GM23338 (cell line): ENCODE results near the gene SLC27A3. TPM values are rescaled to one million over a fixed set of nuclear protein-coding genes. Genes with fewer than 3 reads are reported as not detected.

Source experiments
- ATAC-seq: fragments of 200-7000 bp; cut with Tn5 transposase; 3 replicates; pipeline ENCODE4 v1.9.1; 2020
- DNase-seq: peaks from one replicate; pipeline ENCODE4 v3.0.0-alpha.2; 2015; ENCODE audit warnings: low spot score
- H2AFZ ChIP-seq: fragments of 200-600 bp; sonication (generic); 2 replicates; pipeline ENCODE4 v1.8.0; 2016; ENCODE audit warnings: antibody characterized with exemption, mild to moderate bottlenecking, moderate library complexity
- H3F3A ChIP-seq: fragments of 200-600 bp; sonication (generic); replicated peaks from 2 replicates; pipeline ENCODE4 v1.8.0; 2017; ENCODE audit warnings: antibody characterized with exemption, mixed run types, low read depth
- H3K27ac ChIP-seq: fragments of 200-600 bp; sonication (generic); 2 replicates; pipeline ENCODE4 v1.6.1; 2016; ENCODE audit warnings: low read depth
- H3K27me3 ChIP-seq: fragments of 200-600 bp; sonication (generic); 2 replicates; pipeline ENCODE4 v1.8.0; 2016; ENCODE audit warnings: mild to moderate bottlenecking, mixed run types, moderate library complexity; ENCODE audit not compliant: insufficient read depth
- H3K36me3 ChIP-seq: fragments of 200-600 bp; sonication (generic); 2 replicates; pipeline ENCODE4 v1.8.0; 2016; ENCODE audit warnings: mild to moderate bottlenecking; ENCODE audit not compliant: insufficient read depth
- H3K4me1 ChIP-seq: fragments of 200-600 bp; sonication (generic); 2 replicates; pipeline ENCODE4 v1.8.0; 2016; ENCODE audit warnings: mild to moderate bottlenecking, moderate library complexity; ENCODE audit not compliant: insufficient read depth
- H3K4me2 ChIP-seq: fragments of 200-600 bp; sonication (generic); 2 replicates; pipeline ENCODE4 v1.7.1; 2017; ENCODE audit warnings: mixed run types
- H3K4me3 ChIP-seq: fragments of 200-600 bp; sonication (generic); 2 replicates; pipeline ENCODE4 v1.6.1; 2016; ENCODE audit warnings: mixed run types
- H3K79me2 ChIP-seq: fragments of 200-600 bp; sonication (generic); replicated peaks from 2 replicates; pipeline ENCODE4 v1.8.0; 2017; ENCODE audit warnings: mild to moderate bottlenecking; ENCODE audit not compliant: insufficient read depth
- H3K9me2 ChIP-seq: fragments of 200-600 bp; sonication (generic); 2 replicates; pipeline ENCODE4 v1.8.0; 2017; ENCODE audit not compliant: insufficient read depth
- H4K20me1 ChIP-seq: fragments of 200-600 bp; sonication (generic); replicated peaks from 2 replicates; pipeline ENCODE4 v1.8.0; 2017; ENCODE audit warnings: mild to moderate bottlenecking; ENCODE audit not compliant: insufficient read depth
- H3K27ac Mint-ChIP-seq: 2 replicates; pipeline ENCODE4 v1.8.0; 2020; ENCODE audit warnings: inconsistent platforms, mild to moderate bottlenecking, moderate library complexity, mixed read lengths
- H3K27me3 Mint-ChIP-seq: 3 replicates; pipeline ENCODE4 v1.8.0; 2022; ENCODE audit warnings: low read depth, mild to moderate bottlenecking, moderate library complexity, mixed read lengths, inconsistent platforms; ENCODE audit not compliant: insufficient read depth, poor library complexity
- H3K36me3 Mint-ChIP-seq: 3 replicates; pipeline ENCODE4 v1.8.0; 2021; ENCODE audit warnings: low read depth, mild to moderate bottlenecking, inconsistent platforms, moderate library complexity, mixed read lengths
- H3K4me1 Mint-ChIP-seq: 3 replicates; pipeline ENCODE4 v1.8.0; 2020; ENCODE audit warnings: mild to moderate bottlenecking, inconsistent platforms, mixed read lengths
- H3K4me3 Mint-ChIP-seq: 3 replicates; pipeline ENCODE4 v1.8.0; 2021; ENCODE audit warnings: moderate library complexity, mild to moderate bottlenecking, inconsistent platforms, mixed read lengths
- H3K9me3 Mint-ChIP-seq: 3 replicates; pipeline ENCODE4 v1.8.0; 2020; ENCODE audit warnings: moderate library complexity, mild to moderate bottlenecking, inconsistent platforms, mixed read lengths
- CTCF ChIP-seq, 2 experiments: fragments of 200-600 bp in 1 of 2; sonication (generic) in 1 of 2; conservative IDR thresholded peaks; 2 replicates each; pipeline versions ENCODE4 v1.5.1 to v1.6.1; 2016 to 2017; ENCODE audit warnings: antibody characterized with exemption in 2 of 2, low read depth in 2 of 2, mild to moderate bottlenecking in 2 of 2, moderate library complexity in 1 of 2
- ETS1 ChIP-seq: IDR thresholded peaks from 2 replicates; pipeline ENCODE4 v1.6.1; 2016; ENCODE audit warnings: antibody characterized with exemption
- EZH2 ChIP-seq: fragments of 200-600 bp; sonication (generic); IDR thresholded peaks from one replicate; pipeline ENCODE4 v1.8.0; 2017; ENCODE audit warnings: antibody characterized with exemption, mild to moderate bottlenecking, low read depth; ENCODE audit not compliant: unreplicated experiment
- EZH2phosphoT487 ChIP-seq: fragments of 200-600 bp; sonication (generic); IDR thresholded peaks from one replicate; pipeline ENCODE4 v1.8.1; 2018; ENCODE audit warnings: antibody characterized with exemption; ENCODE audit not compliant: unreplicated experiment
- JUNB ChIP-seq: IDR thresholded peaks from one replicate; pipeline ENCODE4 v1.6.1; 2016; ENCODE audit warnings: antibody characterized with exemption; ENCODE audit not compliant: unreplicated experiment
- NANOG ChIP-seq: IDR thresholded peaks from 2 replicates; pipeline ENCODE4 v1.6.1; 2016; ENCODE audit warnings: antibody characterized with exemption, borderline replicate concordance
- POLR2AphosphoS5 ChIP-seq: IDR thresholded peaks from 2 replicates; pipeline ENCODE4 v1.6.1; 2016; ENCODE audit warnings: antibody characterized with exemption, low read depth
- STAT1 ChIP-seq: IDR thresholded peaks from one replicate; pipeline ENCODE4 v1.6.1; 2016; ENCODE audit warnings: antibody characterized with exemption; ENCODE audit not compliant: unreplicated experiment
- ZNF114 ChIP-seq: fragments of 250-450 bp; sonication (Bioruptor Pico); IDR thresholded peaks from 2 replicates; pipeline ENCODE4 v1.5.0; 2020; ENCODE audit warnings: mild to moderate bottlenecking, moderate library complexity
- ZNF331 ChIP-seq: fragments of 250-450 bp; sonication (Bioruptor Pico); IDR thresholded peaks from 2 replicates; pipeline ENCODE4 v1.5.0; 2020; ENCODE audit warnings: low read depth, mild to moderate bottlenecking, moderate library complexity
- ZNF462 ChIP-seq: fragments of 250-450 bp; sonication (Bioruptor Pico); IDR thresholded peaks from 2 replicates; pipeline ENCODE4 v1.5.0; 2020; ENCODE audit warnings: mild to moderate bottlenecking, moderate library complexity
- long read RNA-seq: library from polyadenylated mRNA; unstranded; transcript quantifications from one replicate; pipeline ENCODE4 v2.0.0, GENCODE V29; 2020; ENCODE audit not compliant: unreplicated experiment
- polyA plus RNA-seq: library from polyadenylated mRNA; unstranded; fragments of >200 nt; fragmentation: Nextera tagmentation; extraction: Ambion mirVana; gene quantifications from 2 replicates; pipeline ENCODE4 v1.2.1, GENCODE V29; 2016
- total RNA-seq: library from RNA; depleted of rRNA; stranded (reverse); fragments of >200 nt; shearing (Covaris generic); gene quantifications from 2 replicates; pipeline ENCODE4 v1.2.3, GENCODE V29; 2014; rRNA removed

Gene SLC27A3, protein sequence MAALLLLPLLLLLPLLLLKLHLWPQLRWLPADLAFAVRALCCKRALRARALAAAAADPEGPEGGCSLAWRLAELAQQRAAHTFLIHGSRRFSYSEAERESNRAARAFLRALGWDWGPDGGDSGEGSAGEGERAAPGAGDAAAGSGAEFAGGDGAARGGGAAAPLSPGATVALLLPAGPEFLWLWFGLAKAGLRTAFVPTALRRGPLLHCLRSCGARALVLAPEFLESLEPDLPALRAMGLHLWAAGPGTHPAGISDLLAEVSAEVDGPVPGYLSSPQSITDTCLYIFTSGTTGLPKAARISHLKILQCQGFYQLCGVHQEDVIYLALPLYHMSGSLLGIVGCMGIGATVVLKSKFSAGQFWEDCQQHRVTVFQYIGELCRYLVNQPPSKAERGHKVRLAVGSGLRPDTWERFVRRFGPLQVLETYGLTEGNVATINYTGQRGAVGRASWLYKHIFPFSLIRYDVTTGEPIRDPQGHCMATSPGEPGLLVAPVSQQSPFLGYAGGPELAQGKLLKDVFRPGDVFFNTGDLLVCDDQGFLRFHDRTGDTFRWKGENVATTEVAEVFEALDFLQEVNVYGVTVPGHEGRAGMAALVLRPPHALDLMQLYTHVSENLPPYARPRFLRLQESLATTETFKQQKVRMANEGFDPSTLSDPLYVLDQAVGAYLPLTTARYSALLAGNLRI
- total RNA-seq (18.8 and 24.2 TPM in 2 replicates), polyA plus RNA-seq (26.3 and 27.1 TPM in 2 replicates)
- long read RNA-seq, transcript SLC27A3-201 (10 exons, 3,351 nt) = major isoform, 20 of 22 reads
- long read RNA-seq, partial matches to known transcripts = 1 of 22 reads
- long read RNA-seq, other reads (novel, unspliced or antisense) = 1 of 22 reads

DNA sequence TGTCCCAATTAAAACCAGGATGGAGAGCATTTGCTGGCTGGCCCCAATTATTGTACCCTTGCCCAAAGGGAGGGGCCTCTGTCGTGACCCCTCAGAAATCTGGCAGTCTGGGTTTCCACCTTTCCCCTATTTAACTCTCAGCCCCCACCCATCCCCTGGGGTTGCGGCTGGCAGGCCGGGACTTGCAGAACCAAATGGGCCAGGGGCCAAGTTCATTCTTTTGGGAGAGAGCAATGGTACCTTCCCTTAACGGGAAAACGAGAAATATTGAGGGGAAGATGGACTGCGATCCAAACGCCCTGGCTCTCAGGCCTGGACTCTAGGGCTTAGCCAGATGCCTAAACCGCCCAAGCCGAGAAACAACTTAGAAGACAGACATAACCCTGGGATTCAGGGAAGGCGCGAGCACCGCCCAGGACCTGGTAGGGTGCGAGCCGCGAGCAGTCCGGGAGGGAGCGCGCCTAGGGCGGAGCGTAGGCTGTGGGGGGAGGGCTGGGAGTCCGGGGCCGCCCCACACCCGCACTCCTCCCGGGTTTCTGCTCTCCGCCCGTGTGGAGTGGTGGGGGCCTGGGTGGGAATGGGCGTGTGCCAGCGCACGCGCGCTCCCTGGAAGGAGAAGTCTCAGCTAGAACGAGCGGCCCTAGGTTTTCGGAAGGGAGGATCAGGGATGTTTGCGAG lies at the start of gene SLC27A3:
SLC27A3 (plus strand) TSS at position 628 of the 678 bp plus-strand sequence. CDS start 91 bp downstream, outside the sequence.
- peak within 1 kb of the TSS; percentile 95 for H3K4me3 ChIP-seq
- H2AFZ ChIP-seq = peak within 1 kb of the TSS; percentile 83
- DNase-seq (peak; percentile 64), ATAC-seq (peak; percentile 57)
- H3K27ac ChIP-seq = peak within 1 kb of the TSS; percentile 91
- peaks cover 53% of the 10 kb centered on the region for H3K4me1 Mint-ChIP-seq
- no peaks in the 10 kb centered on the region; the same call in 1 of the 2 replicates for H4K20me1 ChIP-seq
- no peaks in the 10 kb centered on the region for H3K27me3 ChIP-seq
- H3K36me3 ChIP-seq = no peaks in the 10 kb centered on the region
- no peaks in the 10 kb centered on the region for H3K9me3 Mint-ChIP-seq
- H3K79me2 ChIP-seq = 0 out of 2 replicates have a peak, but pooled peaks cover 7% of the 10 kb centered on the region
- H3K4me3 Mint-ChIP-seq = peak within 1 kb of the TSS; percentile 86
- H3K4me2 ChIP-seq = peak within 1 kb of the TSS; percentile 94
- peaks cover 27% of the 10 kb centered on the region for H3K4me1 ChIP-seq
- peaks cover 18% of the 10 kb centered on the region for H3K27me3 Mint-ChIP-seq
- peaks cover 19% of the 10 kb centered on the region for H3F3A ChIP-seq
- H3K9me2 ChIP-seq = no peaks in the 10 kb centered on the region
- peaks cover 59% of the 10 kb centered on the region for H3K36me3 Mint-ChIP-seq
- peak within 1 kb of the TSS; percentile 70 for H3K27ac Mint-ChIP-seq
- TF ChIP-seq ZNF114 (CRISPR knock-in tag) (no peak), NANOG (no peak), JUNB (peak; percentile 33), ZNF331 (CRISPR knock-in tag) (no peak), ETS1 (no peak), EZH2phosphoT487 (no peak), ZNF462 (CRISPR knock-in tag) (no peak), STAT1 (no peak), POLR2AphosphoS5 (peak; percentile 70), EZH2 (no peak), CTCF (conservative IDR thresholded peaks at IDR 0.05; ENCODE audit: low read depth in 2 of 2) (no peak)
